ENCODE data around the gene PEBP1. TPM values are rescaled to one million over a fixed set of nuclear protein-coding genes. Genes with fewer than 3 reads are reported as not detected.

The PEBP1 gene
- total RNA-seq, 1 donor from 2014 or later: 285 TPM

DNA sequence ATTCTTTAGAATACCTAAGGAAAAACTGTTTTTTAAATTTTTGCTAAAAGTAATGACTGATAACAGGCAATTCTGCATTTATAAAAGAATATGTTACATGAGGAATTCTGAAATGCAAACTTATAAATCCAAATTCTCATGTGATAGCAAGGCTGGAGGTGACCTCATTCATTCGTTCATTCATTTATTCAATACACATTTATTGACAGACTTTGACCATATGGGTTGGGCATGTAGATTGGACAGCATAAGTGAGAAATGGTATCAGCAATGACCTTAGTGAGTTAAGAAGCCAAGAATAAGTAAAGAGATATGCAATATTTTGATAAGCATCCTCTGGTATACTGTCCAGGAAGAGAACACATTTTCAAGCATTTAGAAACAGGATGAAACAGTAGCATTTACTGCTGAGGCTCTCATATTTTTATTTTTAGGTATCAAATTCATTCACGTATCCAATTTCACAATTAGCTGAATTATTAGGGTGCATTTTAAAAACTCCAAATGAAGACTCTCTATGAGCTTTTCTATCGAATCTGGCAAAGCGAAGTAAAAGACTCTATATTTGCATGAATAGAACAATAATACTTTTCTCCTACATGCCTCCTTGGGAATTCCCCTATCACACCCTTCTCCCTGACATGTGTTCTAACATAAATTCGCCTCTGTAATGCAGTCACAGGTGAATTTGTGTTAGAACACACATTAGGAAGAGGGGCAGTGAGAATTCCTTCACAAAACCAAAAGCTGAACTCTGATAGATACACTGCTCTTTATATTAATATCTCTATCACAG lies 49.9 kb downstream of the PEBP1 start:
- no peaks in the 10 kb centered on the region for H3K27me3 Mint-ChIP-seq
- DNase-seq (ENCODE audit: extremely low spot score, unreplicated experiment): no peak
- peaks cover 5% of the 10 kb centered on the region for H3K36me3 Mint-ChIP-seq
- TF ChIP-seq CTCF (conservative IDR thresholded peaks at IDR 0.05): no peak
- no peak overlapping the region for H3K4me3 Mint-ChIP-seq
- no peak overlapping the region for H3K27ac Mint-ChIP-seq
- H3K9me3 Mint-ChIP-seq: no peaks in the 10 kb centered on the region
- peaks cover 30% of the 10 kb centered on the region for H3K4me1 Mint-ChIP-seq (ENCODE audit: unreplicated experiment)

DNA sequence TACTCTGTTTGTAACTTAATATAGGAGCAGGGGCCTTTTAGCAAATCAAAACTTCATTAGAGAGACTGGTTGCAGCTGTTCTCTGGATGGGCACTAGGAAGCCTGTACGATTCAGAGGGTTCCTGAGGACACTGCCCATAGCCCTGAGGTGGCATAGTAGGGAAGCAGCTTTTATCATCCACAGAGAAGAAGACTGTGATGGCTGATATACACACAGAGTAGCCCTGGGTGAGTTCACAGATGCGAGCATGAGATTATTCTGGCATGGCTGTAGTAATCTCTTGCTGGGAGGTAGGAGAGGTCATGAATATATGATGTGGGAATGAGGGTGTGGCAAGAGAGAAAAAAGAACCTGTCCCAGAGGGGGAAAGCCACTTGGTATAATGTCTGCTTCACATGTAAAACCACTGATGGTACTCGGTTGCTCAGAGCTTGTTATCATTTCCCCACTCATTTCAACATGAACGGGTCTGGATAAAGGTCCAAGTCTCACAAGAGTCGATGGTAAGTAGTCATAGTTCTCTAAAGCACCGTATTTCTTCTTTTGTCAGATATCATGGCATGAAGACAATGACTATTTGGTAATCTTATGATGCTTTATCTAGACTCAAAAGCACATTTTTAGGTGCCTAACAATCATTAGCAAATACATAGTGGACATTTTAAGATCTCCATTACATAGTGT lies 52.0 kb downstream of the PEBP1 start:
- Mint-ChIP-seq H3K27ac (peak overlapping the region; percentile 46), H3K27me3 (no peaks in the 10 kb centered on the region), H3K36me3 (no peaks in the 10 kb centered on the region), H3K4me3 (peak overlapping the region; percentile 42), H3K9me3 (no peaks in the 10 kb centered on the region), H3K4me1 (ENCODE audit: unreplicated experiment) (peaks cover 25% of the 10 kb centered on the region)
- no peak for DNase-seq (ENCODE audit: extremely low spot score, unreplicated experiment)
- TF ChIP-seq CTCF (conservative IDR thresholded peaks at IDR 0.05): no peak

DNA sequence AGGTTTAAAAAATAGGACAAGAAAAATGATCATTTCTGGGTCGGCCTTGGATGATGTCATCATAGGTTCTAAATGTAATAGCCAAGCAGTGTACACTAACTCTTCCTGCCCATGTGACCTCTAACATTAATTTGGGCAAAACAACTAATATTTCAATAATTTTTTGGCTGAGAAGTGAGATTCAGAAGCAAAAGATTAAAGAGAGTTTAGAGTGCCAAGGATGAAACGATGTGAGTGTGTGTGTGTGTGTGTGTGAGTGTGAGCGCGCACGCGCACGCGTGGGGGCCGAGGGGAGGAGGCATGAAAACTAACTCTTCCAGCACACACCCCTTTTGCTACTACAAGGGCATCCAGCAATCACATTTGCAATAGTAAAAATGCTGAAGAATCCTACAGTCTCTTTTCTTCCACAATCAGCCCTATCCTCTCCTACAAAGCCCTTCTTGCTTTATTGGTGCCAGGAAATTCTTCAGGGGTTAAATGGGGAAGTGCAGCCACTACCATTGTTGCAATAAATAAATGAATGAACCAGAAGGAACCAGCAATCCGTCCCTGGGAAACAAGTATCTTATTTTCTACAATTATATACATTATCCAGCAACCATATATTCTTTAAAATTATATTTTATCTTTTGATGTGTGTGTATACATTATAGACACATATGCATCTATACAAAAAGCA lies 52.9 kb downstream of the PEBP1 start:
- Mint-ChIP-seq H3K4me1 (ENCODE audit: unreplicated experiment) (peaks cover 25% of the 10 kb centered on the region), H3K36me3 (no peaks in the 10 kb centered on the region), H3K27me3 (no peaks in the 10 kb centered on the region), H3K27ac (peak overlapping the region; percentile 63), H3K4me3 (peak overlapping the region; percentile 75), H3K9me3 (no peaks in the 10 kb centered on the region)
- DNase-seq (ENCODE audit: extremely low spot score, unreplicated experiment): no peak
- peak; percentile 49 for TF ChIP-seq CTCF (conservative IDR thresholded peaks at IDR 0.05)

GRCh38 chr12:118189741-118190191 lies 53.8 kb downstream of the PEBP1 start:
- Mint-ChIP-seq H3K9me3 (no peaks in the 10 kb centered on the region), H3K27me3 (no peaks in the 10 kb centered on the region), H3K27ac (peak overlapping the region; percentile 87), H3K36me3 (no peaks in the 10 kb centered on the region), H3K4me1 (ENCODE audit: unreplicated experiment) (peaks cover 25% of the 10 kb centered on the region), H3K4me3 (peak overlapping the region; percentile 87)
- TF ChIP-seq CTCF (conservative IDR thresholded peaks at IDR 0.05): no peak
- DNase-seq (ENCODE audit: extremely low spot score, unreplicated experiment): no peak

GRCh38 chr12:118190266-118190665 lies 54.3 kb downstream of the PEBP1 start:
- TF ChIP-seq CTCF (conservative IDR thresholded peaks at IDR 0.05): no peak
- Mint-ChIP-seq H3K4me1 (ENCODE audit: unreplicated experiment) (peaks cover 25% of the 10 kb centered on the region), H3K36me3 (no peaks in the 10 kb centered on the region), H3K27ac (peak overlapping the region; percentile 87), H3K9me3 (no peaks in the 10 kb centered on the region), H3K27me3 (no peaks in the 10 kb centered on the region), H3K4me3 (peak overlapping the region; percentile 87)
- DNase-seq (ENCODE audit: extremely low spot score, unreplicated experiment): no peak
